IPS-NIHi7 (cell line): Measurements from ENCODE around the gene CARMIL1.
A peak's percentile ranks its signal among the peaks of the same experiment; 100 is the strongest.

Experiments
- DNase-seq: peaks from one replicate; pipeline ENCODE4 v3.0.0; 2012; ENCODE audit warnings: mixed read lengths; ENCODE audit errors: extremely low spot score

CARMIL1 gene

DNA sequence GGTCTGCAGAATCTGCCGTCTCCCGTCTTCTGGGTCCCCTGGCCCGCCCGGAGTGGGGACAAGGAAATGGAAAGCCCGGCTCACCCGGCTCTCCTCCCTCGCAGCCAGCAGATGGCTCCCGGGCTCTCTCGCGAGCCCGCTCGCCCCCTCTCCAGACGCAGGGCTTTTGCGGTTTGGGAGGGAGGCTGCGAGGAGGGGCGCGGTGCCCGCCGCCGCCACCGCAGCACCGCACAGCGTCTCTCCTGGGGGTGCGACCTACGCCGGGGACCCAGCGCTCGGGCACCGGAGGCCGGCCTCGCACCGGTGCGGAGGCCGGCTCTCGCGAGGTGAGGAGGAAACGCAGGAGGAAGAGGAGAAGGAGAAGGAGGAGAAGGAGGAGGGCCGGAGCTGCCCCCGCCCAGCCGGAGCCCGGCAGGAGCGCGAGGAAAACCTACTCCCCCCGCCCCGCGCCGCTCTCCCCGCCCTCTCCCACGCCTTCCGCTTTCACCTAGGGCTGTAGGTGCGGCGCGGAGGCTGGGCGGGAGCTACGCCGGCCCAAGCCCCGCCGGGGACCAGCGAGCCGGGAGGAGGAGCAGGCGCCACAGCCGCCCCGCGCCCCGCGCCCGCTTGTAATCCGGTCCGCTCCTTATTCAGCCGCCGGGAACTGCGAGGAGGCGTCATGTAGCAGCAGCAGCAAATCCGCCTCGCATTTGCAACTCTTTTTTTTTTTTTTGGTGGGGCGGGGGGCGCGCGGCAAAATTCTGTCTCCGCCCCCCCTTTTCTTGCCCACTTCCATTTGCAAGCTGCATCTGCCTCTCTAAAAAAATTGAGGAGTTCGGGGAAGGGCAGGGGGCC lies at the start of gene CARMIL1:
TSS of gene CARMIL1 (plus strand) at position 461 of the 834 bp plus-strand sequence. CDS start 422 bp downstream, outside the sequence.
- DNase-seq = peak; percentile 93

DNA sequence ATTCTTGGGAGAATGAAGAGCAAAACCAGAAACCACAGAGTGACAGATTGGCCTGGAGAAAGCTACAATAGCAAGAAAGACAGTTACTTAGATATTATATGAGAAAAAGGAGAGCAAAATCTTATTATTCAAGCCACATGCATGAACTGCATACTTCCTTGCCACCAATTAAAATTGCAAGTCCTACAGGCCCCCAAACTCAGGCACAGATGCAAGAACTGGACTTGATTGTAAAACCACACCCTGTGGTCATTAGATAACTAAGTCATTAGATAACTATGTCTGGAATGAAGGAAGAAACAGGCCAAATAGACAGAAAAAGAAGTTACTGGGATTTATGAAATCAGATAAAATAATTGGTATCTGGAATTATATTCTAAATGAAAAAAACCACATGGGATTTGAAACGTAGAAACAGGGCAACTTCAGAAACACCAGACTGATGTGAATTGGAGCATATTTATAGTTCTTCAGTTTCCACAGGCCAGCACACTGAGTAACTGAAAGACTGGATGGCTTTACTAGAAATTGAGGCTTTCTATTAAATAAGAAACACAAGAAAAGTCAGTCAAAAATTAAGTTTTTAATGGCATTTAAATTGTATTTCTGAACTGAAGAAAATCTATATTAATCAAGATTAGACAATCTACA lies 49.4 kb upstream of the CARMIL1 start:
- DNase-seq = no peak

DNA sequence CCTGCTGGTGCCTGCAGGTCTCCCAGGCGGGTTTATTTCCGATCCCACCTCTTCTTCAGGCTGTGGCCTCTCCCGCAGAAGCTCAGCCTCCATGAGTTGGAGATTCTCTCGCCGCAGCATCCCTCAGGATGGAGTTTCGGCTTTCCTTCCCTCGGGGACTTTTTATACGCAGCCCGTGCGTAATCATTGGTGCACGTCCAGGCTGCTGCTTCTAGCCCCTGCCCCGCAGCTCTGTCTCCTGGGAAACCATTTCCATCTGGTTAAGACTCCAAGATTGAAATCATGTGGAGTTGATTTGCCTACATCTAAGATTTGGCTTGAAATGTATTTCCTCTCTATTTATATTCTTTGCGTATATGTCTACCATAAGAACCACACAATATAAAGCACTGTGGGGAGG lies 46.7 kb upstream of the CARMIL1 start:
- DNase-seq = no peak

- DNase-seq = no peak
Observed at GRCh38 chr6:25233226-25233625, 45.9 kb upstream of the CARMIL1 start.

- no peak for DNase-seq
Observed at GRCh38 chr6:25237579-25237978, 41.6 kb upstream of the CARMIL1 start.

GRCh38 chr6:25239059-25239458 lies 40.1 kb upstream of the CARMIL1 start:
- DNase-seq = no peak

DNA sequence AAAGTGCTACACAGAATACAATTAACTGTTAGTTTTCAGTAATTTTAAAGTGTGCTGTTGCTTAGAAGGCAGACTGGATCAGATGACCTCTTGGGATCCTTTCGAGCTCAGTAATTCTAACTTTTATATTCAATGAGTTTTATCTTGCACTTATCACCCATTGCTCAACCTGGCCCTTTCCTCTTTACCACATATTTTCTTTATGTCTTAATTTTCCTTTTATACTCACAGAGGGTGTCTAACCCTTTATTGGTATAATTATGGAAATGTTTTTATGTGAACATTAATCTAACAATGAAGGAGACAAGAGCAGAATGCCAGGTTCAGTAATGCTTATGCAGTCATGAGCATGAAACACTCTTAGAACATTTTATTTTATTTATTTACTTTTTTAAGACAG lies 39.7 kb upstream of the CARMIL1 start:
- no peak for DNase-seq

DNA sequence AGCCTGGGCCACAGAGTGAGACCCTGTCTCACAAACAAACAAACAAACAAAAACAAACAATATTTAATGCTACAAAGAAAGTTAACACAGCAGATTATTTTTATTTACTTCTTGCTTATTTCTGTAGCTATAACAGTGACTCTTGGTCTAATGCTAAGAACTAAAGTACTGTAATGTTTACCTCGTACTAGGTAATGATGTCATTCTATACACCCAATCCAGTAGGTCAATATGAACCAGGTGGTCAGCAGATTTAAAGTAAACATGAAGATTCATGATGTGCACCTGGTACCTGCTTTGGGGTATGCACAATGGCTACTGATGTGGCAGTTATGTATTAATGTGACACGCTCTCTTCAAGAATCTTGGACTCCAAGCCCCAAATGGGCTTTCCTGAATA lies 36.6 kb upstream of the CARMIL1 start:
- no peak for DNase-seq

GRCh38 chr6:25244865-25245264 lies 34.3 kb upstream of the CARMIL1 start:
- DNase-seq = no peak

GRCh38 chr6:25248123-25248522 lies 31.1 kb upstream of the CARMIL1 start:
- DNase-seq = no peak

- DNase-seq = no peak
Observed at GRCh38 chr6:25249133-25249532, 30.0 kb upstream of the CARMIL1 start.

DNA sequence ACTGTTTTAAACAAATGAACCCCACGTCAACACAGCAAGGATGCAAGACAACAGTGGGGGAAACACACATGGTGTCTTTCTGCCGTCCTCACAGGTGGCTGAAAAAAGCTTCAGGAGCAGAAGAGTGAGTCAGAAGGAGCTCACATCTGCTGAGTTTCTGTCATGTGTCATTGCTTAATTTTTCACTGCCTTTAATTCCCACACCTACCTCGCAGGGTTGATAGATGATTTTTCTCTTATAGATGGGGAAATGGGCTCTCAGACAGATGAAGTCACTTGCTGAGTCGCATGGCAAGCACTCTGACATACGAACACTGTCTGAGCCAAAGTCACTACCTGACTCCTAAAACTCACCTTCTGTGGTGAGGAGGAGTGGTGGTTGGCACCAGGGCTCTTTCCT lies 28.3 kb upstream of the CARMIL1 start:
- no peak for DNase-seq

- DNase-seq = no peak
Observed at GRCh38 chr6:25251426-25251825, 27.7 kb upstream of the CARMIL1 start.

- DNase-seq = no peak
Observed at GRCh38 chr6:25253351-25253750, 25.8 kb upstream of the CARMIL1 start.

DNA sequence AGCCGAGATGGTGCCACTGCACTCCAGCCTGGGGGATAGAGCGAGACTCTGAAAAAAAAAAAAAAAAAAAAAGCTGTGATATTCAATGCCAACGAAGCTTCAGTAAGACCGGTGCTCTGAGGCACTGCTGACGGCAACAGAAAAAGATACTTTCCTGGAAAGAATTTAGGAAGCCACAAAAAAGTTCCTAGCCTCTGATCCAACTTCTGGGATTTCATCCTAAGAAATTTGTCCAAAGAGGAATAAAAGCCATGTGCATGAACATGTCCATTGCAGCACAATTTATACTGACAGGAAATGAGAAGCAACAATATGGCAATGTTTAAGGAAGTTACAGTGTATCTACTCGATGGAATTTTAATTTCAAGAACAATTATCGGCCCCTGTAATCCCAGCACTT lies 24.5 kb upstream of the CARMIL1 start:
- DNase-seq = no peak

- DNase-seq = no peak
Observed at GRCh38 chr6:25257686-25258348, 21.4 kb upstream of the CARMIL1 start.

DNA sequence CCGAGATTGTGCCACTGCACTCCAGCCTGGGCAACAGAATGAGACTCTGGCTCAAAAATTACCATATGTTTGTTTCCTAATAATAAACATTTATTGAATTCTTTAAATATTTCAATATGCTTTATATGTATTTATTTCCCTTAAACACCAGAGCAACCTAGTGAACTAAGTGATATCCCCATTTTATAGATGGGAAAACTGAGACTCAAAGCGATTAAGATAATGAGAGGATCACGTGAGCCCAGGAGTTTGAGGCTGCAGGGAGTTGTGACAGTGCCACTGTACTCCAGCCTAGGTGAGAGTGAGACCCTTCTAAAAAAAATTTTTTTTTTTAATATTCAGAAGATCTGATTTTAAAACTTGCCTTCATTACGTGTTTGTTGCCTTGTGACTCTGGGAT lies 19.4 kb upstream of the CARMIL1 start:
- DNase-seq = no peak

DNA sequence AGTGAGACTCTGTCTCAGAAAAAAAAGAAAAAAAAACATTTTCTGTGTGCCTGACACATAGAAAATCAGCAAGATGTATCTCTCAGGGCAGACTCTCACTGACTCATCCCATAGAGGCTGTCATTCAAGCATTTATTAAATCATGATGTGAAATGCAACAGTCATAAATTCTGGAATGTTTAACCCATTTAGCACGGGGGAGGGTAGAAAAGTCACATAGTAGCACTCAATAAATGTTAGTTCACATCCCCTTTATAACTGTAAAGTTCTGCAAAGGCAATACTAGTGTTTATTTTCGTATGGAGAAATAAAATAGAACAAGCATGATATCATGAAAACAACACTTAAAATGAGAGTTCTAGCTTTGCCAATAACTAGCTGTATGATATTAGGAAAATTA lies 15.5 kb upstream of the CARMIL1 start:
- no peak for DNase-seq

GRCh38 chr6:25266456-25267100 lies 12.6 kb upstream of the CARMIL1 start:
- no peak for DNase-seq

DNA sequence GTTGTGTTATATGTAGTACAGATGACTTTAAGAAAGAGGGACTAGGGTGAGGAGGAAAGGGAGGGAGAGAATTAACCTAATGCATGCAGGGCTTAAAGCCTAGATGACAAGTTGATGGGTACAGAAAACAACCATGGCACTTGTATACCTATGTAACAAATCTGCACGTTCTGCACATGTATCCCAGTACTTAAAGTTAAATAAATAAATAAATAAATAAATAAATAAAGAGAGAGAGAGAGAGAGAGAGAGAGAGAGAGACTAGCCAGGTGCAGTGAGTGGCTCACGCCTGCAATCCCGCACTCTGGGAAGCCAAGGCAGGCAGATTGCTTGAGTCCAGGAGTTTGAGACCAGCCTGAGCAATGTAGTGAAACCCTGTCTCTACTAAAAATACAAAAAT lies 11.5 kb upstream of the CARMIL1 start:
- no peak for DNase-seq

DNA sequence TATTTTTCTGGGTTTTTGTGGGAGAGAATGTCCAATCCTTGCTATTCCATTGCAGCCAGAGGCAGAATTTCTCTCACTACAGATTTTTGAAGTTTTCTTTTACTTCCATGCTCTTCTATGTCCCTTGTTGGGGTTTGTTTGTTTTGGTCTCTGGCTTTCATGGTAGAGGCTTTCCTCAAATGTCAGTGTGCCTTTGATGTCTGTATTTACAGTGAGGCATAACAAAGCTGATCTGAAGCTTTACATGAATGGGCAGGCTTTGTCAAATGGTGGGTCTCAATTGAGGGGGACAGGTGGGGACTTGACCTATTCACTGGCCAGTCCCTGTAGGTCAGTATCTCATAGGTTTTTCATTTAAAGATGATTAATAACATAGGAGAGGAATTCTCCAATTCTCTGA lies 8.6 kb upstream of the CARMIL1 start:
- DNase-seq = no peak

- no peak for DNase-seq
Observed at GRCh38 chr6:25275436-25275835, 3.7 kb upstream of the CARMIL1 start.
